KMS-11 (cell line): Measurements from ENCODE around the gene SPTBN5.

Source experiments
- H2AFZ ChIP-seq: fragments of 200-600 bp; sonication (generic); 2 replicates; pipeline ENCODE4 v1.6.1; 2016; ENCODE audit warnings: antibody characterized with exemption, mixed run types, low read depth
- H3K27ac ChIP-seq: fragments of 200-600 bp; sonication (generic); 2 replicates; pipeline ENCODE4 v1.6.1; 2016; ENCODE audit warnings: mild to moderate bottlenecking, mixed run types
- H3K27me3 ChIP-seq: fragments of 200-600 bp; sonication (generic); 2 replicates; pipeline ENCODE4 v1.6.1; 2017; ENCODE audit warnings: mild to moderate bottlenecking, low read depth, mixed run types, moderate library complexity; ENCODE audit not compliant: insufficient read depth
- H3K36me3 ChIP-seq: fragments of 200-600 bp; sonication (generic); 2 replicates; pipeline ENCODE4 v1.6.1; 2017; ENCODE audit warnings: mild to moderate bottlenecking, mixed run types; ENCODE audit not compliant: insufficient read depth
- H3K4me1 ChIP-seq: fragments of 200-600 bp; sonication (generic); 2 replicates; pipeline ENCODE4 v1.6.1; 2016; ENCODE audit warnings: mild to moderate bottlenecking, low read depth, mixed run types; ENCODE audit not compliant: poor library complexity, severe bottlenecking
- H3K4me2 ChIP-seq: fragments of 200-600 bp; sonication (generic); 2 replicates; pipeline ENCODE4 v1.7.0; 2016; ENCODE audit warnings: mild to moderate bottlenecking, mixed run types
- H3K4me3 ChIP-seq: fragments of 200-600 bp; sonication (generic); IDR thresholded peaks from 2 replicates; pipeline ENCODE4 v1.6.1; 2017; ENCODE audit warnings: low read depth, low read length, mixed read lengths; ENCODE audit not compliant: insufficient read depth
- H3K79me2 ChIP-seq: fragments of 200-600 bp; sonication (generic); 2 replicates; pipeline ENCODE4 v1.6.1; 2016; ENCODE audit warnings: low read depth, mixed run types; ENCODE audit not compliant: insufficient read depth
- H3K9ac ChIP-seq: fragments of 200-600 bp; sonication (generic); 2 replicates; pipeline ENCODE4 v1.6.1; 2016; ENCODE audit warnings: mild to moderate bottlenecking, mixed run types
- H4K20me1 ChIP-seq: fragments of 200-600 bp; sonication (generic); 2 replicates; pipeline ENCODE4 v1.6.1; 2016; ENCODE audit warnings: mild to moderate bottlenecking, mixed run types; ENCODE audit not compliant: insufficient read depth
- TF ChIP-seq, protein P1 (sequence below): fragments of 200-600 bp; sonication (generic); conservative IDR thresholded peaks from 2 replicates; pipeline ENCODE4 v1.6.1; 2017; ENCODE audit warnings: low read depth, mild to moderate bottlenecking, antibody characterized with exemption, low read length, moderate library complexity, mixed read lengths

SPTBN5 gene

DNA sequence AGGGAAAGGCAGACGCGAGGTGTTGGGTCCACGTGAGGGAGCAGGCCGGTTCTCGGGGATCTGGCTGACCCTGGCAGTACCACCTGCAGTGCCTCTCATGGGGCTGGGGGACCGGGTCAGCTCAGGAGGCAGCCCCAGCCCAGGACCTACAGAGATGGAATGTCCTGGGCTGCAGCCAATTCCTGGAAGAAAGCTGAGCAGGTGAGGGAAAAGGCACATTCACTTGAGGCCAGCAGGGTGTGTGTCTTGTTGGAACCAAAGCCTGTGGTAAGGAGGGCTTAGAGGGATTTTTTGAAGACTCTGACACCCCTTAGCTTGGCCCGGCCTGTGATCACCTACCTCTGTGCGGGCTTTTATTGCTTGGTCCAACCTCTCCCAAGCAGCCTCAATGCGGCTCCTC is 39.4 kb downstream of the SPTBN5 start:
- Histone ChIP-seq H3K36me3 (no peaks in the 10 kb centered on the region), H3K4me2 (no peak overlapping the region), H4K20me1 (no peaks in the 10 kb centered on the region), H3K27ac (no peak overlapping the region), H3K79me2 (no peaks in the 10 kb centered on the region), H3K27me3 (no peaks in the 10 kb centered on the region), H3K4me3 (no peak overlapping the region), H2AFZ (no peak overlapping the region), H3K4me1 (no peaks in the 10 kb centered on the region), H3K9ac (no peak overlapping the region)
- TF ChIP-seq, protein P1, sequence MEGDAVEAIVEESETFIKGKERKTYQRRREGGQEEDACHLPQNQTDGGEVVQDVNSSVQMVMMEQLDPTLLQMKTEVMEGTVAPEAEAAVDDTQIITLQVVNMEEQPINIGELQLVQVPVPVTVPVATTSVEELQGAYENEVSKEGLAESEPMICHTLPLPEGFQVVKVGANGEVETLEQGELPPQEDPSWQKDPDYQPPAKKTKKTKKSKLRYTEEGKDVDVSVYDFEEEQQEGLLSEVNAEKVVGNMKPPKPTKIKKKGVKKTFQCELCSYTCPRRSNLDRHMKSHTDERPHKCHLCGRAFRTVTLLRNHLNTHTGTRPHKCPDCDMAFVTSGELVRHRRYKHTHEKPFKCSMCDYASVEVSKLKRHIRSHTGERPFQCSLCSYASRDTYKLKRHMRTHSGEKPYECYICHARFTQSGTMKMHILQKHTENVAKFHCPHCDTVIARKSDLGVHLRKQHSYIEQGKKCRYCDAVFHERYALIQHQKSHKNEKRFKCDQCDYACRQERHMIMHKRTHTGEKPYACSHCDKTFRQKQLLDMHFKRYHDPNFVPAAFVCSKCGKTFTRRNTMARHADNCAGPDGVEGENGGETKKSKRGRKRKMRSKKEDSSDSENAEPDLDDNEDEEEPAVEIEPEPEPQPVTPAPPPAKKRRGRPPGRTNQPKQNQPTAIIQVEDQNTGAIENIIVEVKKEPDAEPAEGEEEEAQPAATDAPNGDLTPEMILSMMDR = no peak

DNA sequence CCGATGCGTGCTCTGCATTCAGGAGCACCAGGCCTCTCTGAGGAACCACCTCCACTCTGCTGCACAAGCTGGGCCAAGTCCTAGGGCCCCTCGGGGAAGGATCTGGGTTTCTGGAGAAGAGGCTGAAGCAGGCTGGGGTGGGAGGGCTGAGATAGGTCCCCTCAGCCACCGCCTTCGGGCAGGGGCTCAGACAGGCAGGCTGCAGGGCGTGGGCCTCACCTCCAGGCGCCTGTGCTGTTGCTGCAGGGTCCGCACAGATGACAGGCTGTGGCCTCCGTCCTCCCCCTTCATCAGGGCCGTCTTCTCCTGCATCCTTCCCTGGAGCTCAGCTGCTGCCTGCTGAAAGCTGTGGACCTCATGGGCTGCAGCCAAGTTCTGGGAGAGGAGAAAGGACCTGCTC is 40.0 kb downstream of the SPTBN5 start:
- Histone ChIP-seq H3K27ac (no peak overlapping the region), H3K4me1 (no peaks in the 10 kb centered on the region), H4K20me1 (no peaks in the 10 kb centered on the region), H3K27me3 (no peaks in the 10 kb centered on the region), H3K36me3 (no peaks in the 10 kb centered on the region), H3K4me2 (no peak overlapping the region), H2AFZ (no peak overlapping the region), H3K4me3 (no peak overlapping the region), H3K79me2 (no peaks in the 10 kb centered on the region), H3K9ac (no peak overlapping the region)
- TF ChIP-seq, protein P1 = no peak

DNA sequence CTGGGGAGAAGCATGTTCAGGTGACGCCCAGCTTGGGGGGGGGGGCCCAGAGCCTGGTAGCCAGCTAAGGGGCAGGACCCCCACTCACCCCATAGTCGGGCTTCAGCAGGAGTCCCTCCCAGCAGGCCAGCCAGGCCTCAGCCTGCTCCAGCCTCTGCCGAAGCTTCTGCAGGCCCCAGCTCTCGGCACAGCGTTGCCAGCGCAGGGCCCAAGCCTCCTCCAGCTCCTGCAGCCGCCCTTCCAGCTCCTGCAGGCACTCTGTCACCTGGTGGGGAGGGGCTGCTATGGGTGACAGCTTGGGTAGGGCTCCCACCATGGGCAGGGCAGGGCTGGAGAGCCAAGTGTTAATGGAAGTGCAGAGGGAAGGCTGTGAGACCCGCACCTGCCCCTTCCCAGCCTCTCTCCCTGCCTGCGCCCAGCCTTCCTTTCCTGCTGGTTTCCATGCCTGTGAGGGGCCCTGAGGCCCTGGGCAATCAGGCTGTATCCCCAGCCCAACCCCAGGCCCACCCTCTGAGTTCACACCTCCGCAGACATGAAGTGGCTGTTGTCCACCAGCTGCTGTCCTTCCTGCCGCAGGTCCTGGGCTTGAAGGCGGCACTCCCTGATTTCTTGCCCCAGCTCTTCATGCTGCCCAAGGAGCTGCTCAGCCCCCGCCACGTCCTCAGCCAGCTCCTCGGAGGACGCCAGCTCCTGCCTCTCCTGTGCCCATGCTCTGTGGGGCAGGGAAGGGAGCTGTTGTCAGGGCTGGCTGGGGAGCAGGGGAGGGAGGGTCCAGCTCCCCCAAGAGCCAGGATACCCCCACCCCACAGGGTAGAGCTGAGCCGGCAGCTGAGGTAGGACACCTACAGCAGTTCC is 40.9 kb downstream of the SPTBN5 start:
- Histone ChIP-seq H3K4me3 (no peak overlapping the region), H3K79me2 (no peaks in the 10 kb centered on the region), H2AFZ (no peak overlapping the region), H3K9ac (no peak overlapping the region), H3K4me1 (no peaks in the 10 kb centered on the region), H3K36me3 (no peaks in the 10 kb centered on the region), H3K27ac (no peak overlapping the region), H3K4me2 (no peak overlapping the region), H4K20me1 (no peaks in the 10 kb centered on the region), H3K27me3 (no peaks in the 10 kb centered on the region)
- TF ChIP-seq, protein P1 = no peak

DNA sequence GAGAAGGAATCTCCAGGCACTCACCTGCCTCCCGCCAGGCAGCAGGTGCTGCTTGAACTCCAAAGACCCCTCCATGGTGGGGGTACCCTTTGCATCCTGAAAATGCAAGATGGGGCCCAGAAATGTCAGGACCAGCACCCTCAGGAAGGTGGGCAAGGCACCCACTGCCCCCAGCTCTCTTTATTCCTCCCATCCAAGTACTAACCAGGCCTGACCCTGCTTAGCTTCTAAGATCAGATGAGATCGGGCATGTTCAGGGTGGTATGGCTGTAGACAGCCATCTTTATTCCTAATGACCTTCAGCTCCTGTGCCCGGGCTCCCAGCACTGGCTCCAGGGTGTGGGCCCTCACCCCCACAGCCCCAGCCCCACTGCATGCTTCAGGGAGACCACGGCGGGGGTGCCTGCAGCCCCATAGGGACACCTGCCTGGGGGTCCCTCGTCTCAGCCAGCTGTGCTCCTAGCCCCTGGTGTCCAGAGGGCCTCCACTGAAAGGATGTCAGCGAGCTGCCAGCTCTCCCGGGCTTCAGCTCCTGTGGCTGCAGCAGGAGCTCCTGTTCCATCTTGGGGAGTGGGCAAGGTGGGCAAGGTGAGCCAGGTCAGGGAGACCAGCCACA is 42.0 kb downstream of the SPTBN5 start:
- H3K4me1 ChIP-seq = no peaks in the 10 kb centered on the region
- H4K20me1 ChIP-seq = no peaks in the 10 kb centered on the region
- H3K36me3 ChIP-seq = no peaks in the 10 kb centered on the region
- H2AFZ ChIP-seq = no peak overlapping the region
- H3K27ac ChIP-seq = no peak overlapping the region
- no peaks in the 10 kb centered on the region for H3K79me2 ChIP-seq
- H3K9ac ChIP-seq = no peak overlapping the region
- no peak overlapping the region for H3K4me2 ChIP-seq
- H3K27me3 ChIP-seq = no peaks in the 10 kb centered on the region
- H3K4me3 ChIP-seq = no peak overlapping the region
- TF ChIP-seq, protein P1 = no peak
